ENCODE results near the gene SPTY2D1.
"Not testable (repeated sequence)": the region's sequence is repeated elsewhere in the genome, so short reads cannot be mapped to it uniquely, and the experiment has no call there.

DNA sequence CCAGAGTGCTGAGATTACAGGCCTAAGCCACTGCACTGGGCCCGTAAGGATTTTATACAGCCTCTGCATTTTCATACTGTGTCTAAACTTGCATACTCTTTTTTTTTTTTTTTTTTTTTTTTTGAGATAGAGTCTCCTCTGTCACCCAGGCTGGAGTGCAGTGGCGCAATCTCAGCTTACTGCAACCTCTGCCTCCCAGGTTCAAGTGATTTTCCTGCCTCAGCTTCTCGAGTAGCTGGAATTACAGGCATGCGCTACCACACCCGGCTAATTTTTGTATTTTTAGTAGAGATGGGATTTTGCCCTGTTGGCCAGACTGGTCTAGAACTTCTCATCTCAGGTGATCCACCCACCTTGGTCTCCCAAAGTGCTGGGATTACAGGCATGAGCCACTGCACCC lies 40.1 kb downstream of the SPTY2D1 start:
- TF ChIP-seq, protein P1, sequence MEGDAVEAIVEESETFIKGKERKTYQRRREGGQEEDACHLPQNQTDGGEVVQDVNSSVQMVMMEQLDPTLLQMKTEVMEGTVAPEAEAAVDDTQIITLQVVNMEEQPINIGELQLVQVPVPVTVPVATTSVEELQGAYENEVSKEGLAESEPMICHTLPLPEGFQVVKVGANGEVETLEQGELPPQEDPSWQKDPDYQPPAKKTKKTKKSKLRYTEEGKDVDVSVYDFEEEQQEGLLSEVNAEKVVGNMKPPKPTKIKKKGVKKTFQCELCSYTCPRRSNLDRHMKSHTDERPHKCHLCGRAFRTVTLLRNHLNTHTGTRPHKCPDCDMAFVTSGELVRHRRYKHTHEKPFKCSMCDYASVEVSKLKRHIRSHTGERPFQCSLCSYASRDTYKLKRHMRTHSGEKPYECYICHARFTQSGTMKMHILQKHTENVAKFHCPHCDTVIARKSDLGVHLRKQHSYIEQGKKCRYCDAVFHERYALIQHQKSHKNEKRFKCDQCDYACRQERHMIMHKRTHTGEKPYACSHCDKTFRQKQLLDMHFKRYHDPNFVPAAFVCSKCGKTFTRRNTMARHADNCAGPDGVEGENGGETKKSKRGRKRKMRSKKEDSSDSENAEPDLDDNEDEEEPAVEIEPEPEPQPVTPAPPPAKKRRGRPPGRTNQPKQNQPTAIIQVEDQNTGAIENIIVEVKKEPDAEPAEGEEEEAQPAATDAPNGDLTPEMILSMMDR (IDR thresholded peaks at IDR 0.05) = not testable (repeated sequence)
- TF ChIP-seq ZFX (IDR thresholded peaks at IDR 0.05; ENCODE audit: borderline replicate concordance) = not testable (repeated sequence)

Data from 22Rv1 (cell line).